ENCODE data around the gene USP20.

The USP20 gene

GRCh38 chr9:129875687-129876395, 40.6 kb downstream of the USP20 start:
- no peak for DNase-seq

DNA sequence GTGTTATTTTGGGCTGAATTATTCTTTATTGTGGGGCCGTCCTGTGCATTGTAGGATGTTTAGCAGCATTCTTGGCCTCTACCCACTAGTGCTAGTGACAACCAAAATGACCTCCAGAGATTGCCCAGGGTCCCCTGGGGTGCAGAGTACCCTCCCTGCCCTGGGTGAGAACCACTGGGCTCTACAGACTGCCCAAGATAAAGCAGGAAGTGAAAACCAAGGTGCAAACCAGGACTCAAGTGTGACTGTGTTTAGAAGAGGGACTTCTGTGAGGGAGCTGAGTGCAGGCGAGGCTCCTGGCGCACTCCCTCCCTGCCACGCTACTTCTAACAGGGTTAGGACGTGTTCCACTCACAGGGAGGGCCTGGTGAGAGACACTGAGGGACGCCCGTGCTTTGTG, 41.6 kb downstream of the USP20 start:
- no peak for DNase-seq

DNA sequence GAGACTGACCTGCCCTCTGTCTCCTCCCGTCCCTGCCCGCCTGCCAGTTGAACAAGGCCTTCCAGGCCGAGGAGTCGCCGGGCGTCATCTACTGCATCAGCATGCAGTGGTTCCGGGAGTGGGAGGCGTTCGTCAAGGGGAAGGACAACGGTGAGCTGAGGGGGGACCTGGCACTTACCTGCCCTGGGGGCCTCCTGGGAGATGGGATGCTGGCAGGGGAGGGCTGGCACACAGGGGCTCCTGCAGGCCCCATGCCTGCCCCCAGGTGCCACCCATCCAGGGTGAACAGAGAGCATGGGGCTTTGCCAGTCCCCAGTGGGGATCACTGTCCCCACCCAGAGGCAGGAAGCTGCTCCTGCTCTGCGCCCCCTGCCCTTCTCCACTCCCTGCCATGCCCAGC, 43.0 kb downstream of the USP20 start:
- no peak for DNase-seq

GRCh38 chr9:129879103-129879699, 43.9 kb downstream of the USP20 start:
- peak; percentile 46 for DNase-seq

GRCh38 chr9:129879991-129880653, 44.9 kb downstream of the USP20 start:
- DNase-seq = no peak

DNA sequence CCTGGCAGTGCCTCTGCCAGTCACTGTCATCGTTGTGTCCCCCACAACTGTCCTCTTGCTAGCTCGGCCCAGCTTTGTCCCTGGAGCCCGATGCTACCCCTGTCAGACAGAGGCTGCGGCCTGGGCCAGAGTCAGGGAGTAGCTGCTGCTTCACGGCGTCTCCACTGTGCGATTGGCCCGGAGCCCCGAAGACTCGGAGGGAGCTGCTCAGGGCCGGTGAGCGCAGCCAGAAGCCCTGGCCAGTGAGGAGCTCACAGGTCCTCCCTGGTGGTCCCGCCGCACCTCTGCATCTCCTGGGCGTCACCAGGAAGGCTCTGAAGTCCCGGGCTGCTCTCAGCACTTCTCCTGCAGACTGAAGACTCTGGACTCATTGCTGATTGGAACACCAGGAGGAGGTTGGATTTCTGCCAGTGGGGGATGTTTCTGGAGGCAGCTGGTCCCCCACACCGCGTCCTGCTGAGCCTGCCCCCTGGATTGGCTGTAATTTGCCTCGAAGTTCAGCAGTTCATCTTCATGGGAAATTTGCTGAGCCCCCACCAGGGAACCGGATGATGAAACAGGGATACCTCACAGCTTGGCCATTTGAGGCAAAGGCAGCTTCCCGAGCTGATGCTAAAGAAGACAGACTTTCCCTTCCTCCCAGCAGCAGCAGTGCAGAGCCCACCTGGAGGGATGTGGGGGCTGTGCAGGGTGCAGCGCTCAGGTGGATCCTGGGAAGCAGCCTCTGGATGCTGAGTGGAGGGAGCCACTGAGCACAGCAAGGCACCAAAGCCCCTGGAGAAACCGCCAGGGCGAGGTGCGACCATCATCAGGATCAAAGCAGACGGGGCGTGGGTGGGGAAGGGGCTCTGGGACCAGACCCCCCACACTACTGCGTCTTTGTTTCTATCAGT, 45.6 kb downstream of the USP20 start:
- DNase-seq = no peak

DNA sequence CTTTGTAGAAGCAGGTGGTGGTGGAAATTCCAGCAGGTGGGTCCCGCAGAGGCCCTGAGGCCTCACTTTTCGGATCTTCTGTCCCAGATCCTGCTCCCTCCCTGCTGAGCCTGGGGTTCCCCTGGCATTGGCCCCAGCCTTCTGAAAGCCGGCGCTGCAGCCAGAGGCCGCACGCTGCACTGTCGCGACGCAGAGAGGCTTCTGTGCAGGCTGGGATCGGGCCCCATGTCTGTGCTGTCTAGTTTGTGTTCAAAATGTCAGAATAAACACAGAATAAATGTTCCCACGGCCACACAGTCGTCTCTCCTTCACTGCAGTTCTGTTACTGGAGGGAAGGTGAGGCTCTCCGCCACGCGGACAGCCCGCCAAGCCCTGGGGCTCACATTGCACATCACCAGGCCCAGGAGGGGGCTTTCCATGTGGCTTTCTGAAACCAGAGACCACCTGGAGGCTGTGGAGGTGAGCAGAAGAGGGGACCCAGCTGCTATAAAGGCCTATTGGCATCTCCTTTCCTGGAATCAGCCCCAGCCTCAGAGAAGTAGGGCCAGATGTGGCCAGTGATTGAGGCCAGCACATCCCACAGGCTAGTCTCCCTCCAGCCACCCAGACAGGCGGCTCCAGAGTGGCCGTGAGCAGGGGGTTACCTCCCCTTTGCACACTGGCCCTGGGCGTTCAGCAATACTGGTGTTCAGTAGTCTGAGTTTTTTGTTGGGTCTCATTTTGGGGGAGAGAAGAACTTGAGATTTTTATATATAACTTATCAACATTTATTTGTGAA, 46.5 kb downstream of the USP20 start:
- DNase-seq = no peak

GRCh38 chr9:129884220-129885017, 49.2 kb downstream of the USP20 start:
- peak; percentile 92 for DNase-seq

- DNase-seq = no peak
Observed at GRCh38 chr9:129885018-129885669, 49.9 kb downstream of the USP20 start.

- peak; percentile 95 for DNase-seq
Observed at GRCh38 chr9:129885670-129886106, 50.4 kb downstream of the USP20 start.

- DNase-seq = no peak
Observed at GRCh38 chr9:129886226-129887174, 51.2 kb downstream of the USP20 start.

DNA sequence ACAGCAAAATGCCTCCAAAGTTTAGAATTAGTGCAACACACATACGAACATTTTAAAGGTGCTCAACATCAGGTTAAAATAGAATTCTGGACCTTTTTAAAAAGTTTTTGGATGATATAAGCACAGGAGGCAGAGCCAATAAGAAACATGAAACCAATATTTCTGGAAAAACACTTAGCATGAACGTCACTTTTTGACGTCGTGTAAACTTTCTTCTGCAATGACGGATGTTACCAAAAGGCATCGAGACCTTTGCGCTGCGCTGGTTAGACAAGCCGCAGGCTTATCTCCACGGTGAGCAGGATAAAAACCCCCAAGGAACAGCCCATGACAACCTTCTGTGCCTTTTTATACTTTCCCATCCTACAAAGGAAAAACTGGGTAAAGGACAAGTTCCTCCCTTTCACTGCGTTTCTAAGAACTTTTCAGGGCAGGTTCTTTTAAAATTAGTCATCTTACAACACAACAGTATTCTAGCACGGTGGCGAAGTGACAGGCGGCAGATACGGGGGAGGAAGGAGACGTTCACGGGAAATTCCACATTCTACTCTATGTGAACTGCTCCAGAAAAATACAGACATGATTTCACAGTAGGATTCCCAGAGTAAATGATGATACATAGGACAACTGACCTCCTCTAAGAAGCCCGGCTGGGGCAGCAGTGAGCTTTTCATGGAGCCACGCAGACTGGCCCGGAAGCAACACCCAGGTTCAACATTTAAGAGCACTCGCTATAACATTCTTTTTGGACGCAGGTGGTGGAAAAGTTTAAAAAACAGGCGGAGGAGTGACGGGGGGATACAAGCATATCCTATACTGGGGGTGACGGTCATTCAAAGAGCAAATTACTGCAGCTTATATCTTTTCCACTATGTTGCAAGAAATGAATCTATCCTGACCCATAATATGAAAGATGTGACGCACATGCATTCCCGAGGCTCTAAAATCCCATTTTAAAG, 52.4 kb downstream of the USP20 start:
- no peak for DNase-seq

- DNase-seq = peak; percentile 86
Observed at GRCh38 chr9:129888293-129889121, 53.2 kb downstream of the USP20 start.

GRCh38 chr9:129889122-129889940, 54.1 kb downstream of the USP20 start:
- DNase-seq = no peak

- DNase-seq = peak; percentile 73
Observed at GRCh38 chr9:129889941-129890717, 54.9 kb downstream of the USP20 start.

Measured in GDM1 (cell line).